SK-N-MC (cell line): ENCODE data around the gene PICK1.

Experiments used
- EZH2 ChIP-seq: fragments of 200-600 bp; sonication (generic); IDR thresholded peaks from one replicate; pipeline ENCODE4 v1.6.1; 2017; ENCODE audit warnings: antibody characterized with exemption
- FOXP2 ChIP-seq: optimal IDR thresholded peaks from 2 replicates; pipeline ENCODE3; 2011; ENCODE audit warnings: mild to moderate bottlenecking, moderate library complexity; ENCODE audit not compliant: insufficient read depth; ENCODE audit errors: extremely low read length, control extremely low read depth
- POLR2AphosphoS5 ChIP-seq: IDR thresholded peaks from 2 replicates; pipeline ENCODE4 v1.6.1; 2012; ENCODE audit warnings: mild to moderate bottlenecking, low read depth, low read length, borderline replicate concordance

- no peak for TF ChIP-seq POLR2AphosphoS5
- no peak for TF ChIP-seq EZH2
- no peak for TF ChIP-seq FOXP2
These were observed 5.9 kb upstream of the PICK1 start for GRCh38 chr22:38051261-38051660.
